Glutamatergic neuron (in vitro differentiated cells): ENCODE results near the gene RNF111. TPM values are rescaled to one million over a fixed set of nuclear protein-coding genes. Genes with fewer than 3 reads are reported as not detected.

ENCODE experiments used
- DNase-seq: peaks from one replicate; pipeline ENCODE4 v3.0.0; 2022
- H3K27ac Mint-ChIP-seq: one replicate; pipeline ENCODE4 v1.8.0; 2020; ENCODE audit warnings: mild to moderate bottlenecking, mixed read lengths, inconsistent platforms; ENCODE audit not compliant: unreplicated experiment
- H3K27me3 Mint-ChIP-seq: one replicate; pipeline ENCODE4 v1.8.0; 2020; ENCODE audit warnings: mild to moderate bottlenecking, moderate library complexity, mixed read lengths, inconsistent platforms; ENCODE audit not compliant: unreplicated experiment
- H3K36me3 Mint-ChIP-seq: one replicate; pipeline ENCODE4 v1.8.0; 2020; ENCODE audit warnings: mild to moderate bottlenecking, mixed read lengths, inconsistent platforms; ENCODE audit not compliant: unreplicated experiment
- H3K4me1 Mint-ChIP-seq: one replicate; pipeline ENCODE4 v1.8.0; 2020; ENCODE audit warnings: mild to moderate bottlenecking, low read depth, mixed read lengths, inconsistent platforms; ENCODE audit not compliant: unreplicated experiment
- H3K4me3 Mint-ChIP-seq: one replicate; pipeline ENCODE4 v1.8.0; 2020; ENCODE audit warnings: mild to moderate bottlenecking, mixed read lengths, inconsistent platforms; ENCODE audit not compliant: unreplicated experiment
- H3K9me3 Mint-ChIP-seq: one replicate; pipeline ENCODE4 v1.8.0; 2020; ENCODE audit warnings: mild to moderate bottlenecking, moderate library complexity, mixed read lengths, inconsistent platforms; ENCODE audit not compliant: unreplicated experiment
- total RNA-seq: library from RNA; stranded (reverse); fragmentation: NEBNext Ultra II Directional; extraction: Animal tissue kit (Norgen Biotek cat#: 25700); gene quantifications from one replicate; pipeline ENCODE4 v1.2.1, GENCODE V29; 2021; ENCODE audit not compliant: unreplicated experiment
- TF ChIP-seq, protein P1 (sequence below): fragments of 200-600 bp; sonication (generic); IDR thresholded peaks from one replicate; pipeline ENCODE4 v1.5.0; 2021; ENCODE audit not compliant: partially characterized antibody, unreplicated experiment

Gene RNF111
- total RNA-seq, 1 donor from 2014 or later = 57.4 TPM

DNA sequence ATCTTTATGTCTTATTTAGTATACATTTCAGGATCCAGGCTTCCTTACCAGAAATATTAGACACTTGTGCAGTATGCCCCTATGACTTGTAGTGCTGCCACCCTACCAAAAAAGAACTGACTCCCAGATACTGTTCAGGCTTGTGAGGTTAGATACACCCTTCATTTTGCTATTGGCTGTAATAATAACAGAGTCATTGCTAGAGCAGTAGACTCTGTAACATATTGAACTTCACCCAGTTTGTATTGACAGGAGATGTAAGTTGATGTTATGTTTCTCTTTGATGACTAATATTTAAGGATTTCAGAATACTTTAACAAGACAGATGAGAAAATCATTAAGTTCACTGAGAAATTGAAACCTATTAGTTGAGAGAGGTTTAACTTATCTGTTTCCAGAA is 32.9 kb downstream of the RNF111 start:
- peaks cover 7% of the 10 kb centered on the region for H3K36me3 Mint-ChIP-seq
- no peaks in the 10 kb centered on the region for H3K4me1 Mint-ChIP-seq
- TF ChIP-seq, protein P1, sequence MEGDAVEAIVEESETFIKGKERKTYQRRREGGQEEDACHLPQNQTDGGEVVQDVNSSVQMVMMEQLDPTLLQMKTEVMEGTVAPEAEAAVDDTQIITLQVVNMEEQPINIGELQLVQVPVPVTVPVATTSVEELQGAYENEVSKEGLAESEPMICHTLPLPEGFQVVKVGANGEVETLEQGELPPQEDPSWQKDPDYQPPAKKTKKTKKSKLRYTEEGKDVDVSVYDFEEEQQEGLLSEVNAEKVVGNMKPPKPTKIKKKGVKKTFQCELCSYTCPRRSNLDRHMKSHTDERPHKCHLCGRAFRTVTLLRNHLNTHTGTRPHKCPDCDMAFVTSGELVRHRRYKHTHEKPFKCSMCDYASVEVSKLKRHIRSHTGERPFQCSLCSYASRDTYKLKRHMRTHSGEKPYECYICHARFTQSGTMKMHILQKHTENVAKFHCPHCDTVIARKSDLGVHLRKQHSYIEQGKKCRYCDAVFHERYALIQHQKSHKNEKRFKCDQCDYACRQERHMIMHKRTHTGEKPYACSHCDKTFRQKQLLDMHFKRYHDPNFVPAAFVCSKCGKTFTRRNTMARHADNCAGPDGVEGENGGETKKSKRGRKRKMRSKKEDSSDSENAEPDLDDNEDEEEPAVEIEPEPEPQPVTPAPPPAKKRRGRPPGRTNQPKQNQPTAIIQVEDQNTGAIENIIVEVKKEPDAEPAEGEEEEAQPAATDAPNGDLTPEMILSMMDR = no peak
- no peak overlapping the region for H3K27ac Mint-ChIP-seq
- H3K4me3 Mint-ChIP-seq = no peak overlapping the region
- peaks cover 4% of the 10 kb centered on the region for H3K9me3 Mint-ChIP-seq
- DNase-seq = no peak
- no peaks in the 10 kb centered on the region for H3K27me3 Mint-ChIP-seq

DNA sequence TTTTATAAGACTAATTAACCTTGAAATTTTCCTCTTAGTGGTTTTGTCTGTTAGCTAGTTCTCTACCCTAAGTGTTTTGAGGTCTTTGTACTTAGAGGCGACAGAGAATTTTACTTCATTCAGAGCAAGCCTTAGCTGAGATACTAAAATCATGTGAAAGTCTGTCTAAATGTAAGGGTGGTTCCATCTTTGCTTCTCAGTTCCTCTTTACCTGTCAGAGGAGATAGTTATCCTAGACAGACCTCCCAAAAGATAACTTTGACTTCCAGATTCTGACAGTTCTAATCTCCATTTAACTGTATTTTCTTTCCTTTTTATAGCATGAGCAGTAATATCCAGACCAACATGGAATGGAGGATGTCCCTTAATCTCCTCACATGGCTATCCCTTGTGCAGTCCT is 34.7 kb downstream of the RNF111 start:
- Mint-ChIP-seq H3K36me3 (no peaks in the 10 kb centered on the region), H3K4me3 (no peak overlapping the region), H3K4me1 (no peaks in the 10 kb centered on the region), H3K27me3 (no peaks in the 10 kb centered on the region), H3K9me3 (no peaks in the 10 kb centered on the region), H3K27ac (no peak overlapping the region)
- no peak for DNase-seq
- TF ChIP-seq, protein P1 = no peak

DNA sequence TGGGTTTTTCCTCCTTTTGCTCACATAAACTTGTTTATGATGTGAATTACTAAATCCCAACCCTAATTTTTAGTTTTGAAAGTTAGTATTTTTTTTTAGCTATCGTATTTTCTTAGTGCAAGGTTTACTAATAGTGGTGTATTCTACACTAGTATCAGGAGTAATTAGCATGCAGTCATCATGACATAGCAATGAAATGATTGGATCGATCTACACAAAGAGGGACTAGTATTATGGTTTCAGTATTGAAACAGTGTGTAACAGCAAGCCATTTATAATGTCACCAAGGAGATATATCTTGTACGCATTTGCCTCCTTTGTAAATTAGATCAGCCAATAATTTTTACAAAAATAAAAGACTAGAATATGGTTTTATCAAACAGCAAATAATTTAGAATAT is 38.7 kb downstream of the RNF111 start:
- no peaks in the 10 kb centered on the region for H3K9me3 Mint-ChIP-seq
- DNase-seq = no peak
- H3K4me1 Mint-ChIP-seq = no peaks in the 10 kb centered on the region
- no peaks in the 10 kb centered on the region for H3K36me3 Mint-ChIP-seq
- no peak overlapping the region for H3K27ac Mint-ChIP-seq
- no peak overlapping the region for H3K4me3 Mint-ChIP-seq
- no peaks in the 10 kb centered on the region for H3K27me3 Mint-ChIP-seq
- TF ChIP-seq, protein P1 = no peak

DNA sequence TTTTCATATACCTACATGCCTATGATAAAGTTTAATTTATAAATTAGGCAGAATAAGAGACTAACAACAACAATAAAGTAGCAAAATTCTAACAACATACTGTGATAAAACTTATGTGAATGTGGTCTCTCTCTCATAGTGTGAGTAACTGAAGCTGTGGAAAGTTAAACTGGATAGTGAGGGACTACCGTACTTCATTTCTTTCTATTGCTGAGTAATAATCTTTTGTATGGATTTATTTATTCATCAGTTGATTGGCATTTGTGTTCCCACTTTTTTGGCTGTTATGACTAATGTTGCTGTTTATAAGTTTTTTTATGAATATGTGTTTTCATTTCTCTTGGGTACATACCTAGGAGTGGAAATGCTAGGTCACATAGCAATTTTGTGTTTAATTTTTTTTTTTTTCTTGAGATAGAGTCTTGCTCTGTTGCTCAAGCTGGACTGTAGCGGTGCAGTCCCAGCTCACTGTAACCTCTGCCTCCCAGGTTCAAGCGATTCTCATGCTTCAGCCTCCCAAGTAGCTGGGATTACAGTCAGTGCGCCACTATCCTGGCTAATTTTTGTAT is 41.0 kb downstream of the RNF111 start:
- Mint-ChIP-seq H3K27ac (no peak overlapping the region), H3K27me3 (no peaks in the 10 kb centered on the region), H3K4me1 (no peaks in the 10 kb centered on the region), H3K4me3 (no peak overlapping the region), H3K9me3 (no peaks in the 10 kb centered on the region), H3K36me3 (no peaks in the 10 kb centered on the region)
- TF ChIP-seq, protein P1 = no peak
- DNase-seq = no peak

DNA sequence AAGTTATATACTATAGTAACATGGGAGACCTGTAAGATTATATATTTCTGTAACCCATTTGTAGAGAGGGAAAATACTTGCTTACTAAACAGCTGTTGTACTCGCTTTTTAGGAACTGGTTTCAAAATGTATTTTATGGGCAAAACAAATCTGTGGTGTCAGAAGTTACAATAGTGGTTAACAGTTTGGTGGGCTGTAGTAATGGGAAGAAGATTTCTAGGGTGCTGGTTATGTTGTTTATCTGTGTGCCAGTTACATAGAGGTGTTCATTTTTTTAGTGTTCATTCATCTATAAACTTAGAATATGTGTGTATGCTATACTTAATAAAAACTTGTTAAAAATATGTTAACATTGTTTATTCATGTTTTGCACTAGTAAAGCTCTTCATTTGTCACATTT is 42.1 kb downstream of the RNF111 start:
- Mint-ChIP-seq H3K27me3 (no peaks in the 10 kb centered on the region), H3K4me1 (no peaks in the 10 kb centered on the region), H3K9me3 (no peaks in the 10 kb centered on the region), H3K4me3 (no peak overlapping the region), H3K36me3 (no peaks in the 10 kb centered on the region), H3K27ac (no peak overlapping the region)
- TF ChIP-seq, protein P1 = no peak
- no peak for DNase-seq
